HepG2 (cell line): ENCODE data around the gene NEAT1. TPM values are rescaled to one million over a fixed set of nuclear protein-coding genes. Genes with fewer than 3 reads are reported as not detected.

ENCODE experiments used
- FOXP1 ChIP-seq, 2 experiments: fragments of 450-650 bp in 1 of 2; IDR thresholded peaks; 2 replicates each; pipeline ENCODE4 v1.6.1; 2017 to 2018; ENCODE audit warnings: antibody characterized with exemption in 1 of 2
- JUND ChIP-seq: sonication (generic); formaldehyde crosslinking; IDR thresholded peaks from 2 replicates; pipeline ENCODE4 v1.8.0; 2022; ENCODE audit warnings: mild to moderate bottlenecking, missing genetic modification reagents
- KAT7 ChIP-seq: IDR thresholded peaks from 2 replicates; pipeline ENCODE4 v1.6.1; 2018; ENCODE audit warnings: borderline replicate concordance, missing compliant biosample characterization
- MLXIP ChIP-seq: sonication (generic); formaldehyde crosslinking; IDR thresholded peaks from 2 replicates; pipeline ENCODE4 v1.9.0; 2021; ENCODE audit warnings: missing genetic modification reagents, borderline replicate concordance
- NFE2L2 ChIP-seq: fragments of 150-350 bp; IDR thresholded peaks from 2 replicates; pipeline ENCODE4 v1.6.1; 2014; ENCODE audit warnings: low read length
- NR2F6 ChIP-seq, 2 experiments: IDR thresholded peaks; 2 replicates each; pipeline ENCODE4 v1.6.1; 2016; ENCODE audit warnings: antibody characterized with exemption in 1 of 2, mild to moderate bottlenecking in 1 of 2
- PAWR ChIP-seq: sonication (generic); formaldehyde crosslinking; IDR thresholded peaks from 2 replicates; pipeline ENCODE4 v1.4.0; 2020; ENCODE audit warnings: missing genetic modification reagents, mild to moderate bottlenecking, borderline replicate concordance
- POLR2A ChIP-seq, 2 experiments: IDR thresholded peaks; 2 replicates each; pipeline ENCODE4 v1.6.1; 2011; ENCODE audit warnings: low read depth in 2 of 2, low read length in 2 of 2, mild to moderate bottlenecking in 1 of 2, moderate library complexity in 1 of 2; ENCODE audit not compliant: insufficient read depth in 1 of 2
- PRDM15 ChIP-seq: sonication (generic); formaldehyde crosslinking; IDR thresholded peaks from 2 replicates; pipeline ENCODE4 v1.4.0; 2020; ENCODE audit warnings: missing genetic modification reagents
- RXRB ChIP-seq: IDR thresholded peaks from 2 replicates; pipeline ENCODE4 v1.6.1; 2016; ENCODE audit warnings: borderline replicate concordance, missing genetic modification reagents, missing compliant biosample characterization
- SNAPC5 ChIP-seq: sonication (generic); formaldehyde crosslinking; IDR thresholded peaks from 2 replicates; pipeline ENCODE4 v1.8.1; 2023; ENCODE audit warnings: mild to moderate bottlenecking, missing genetic modification reagents, borderline replicate concordance
- SNRNP70 ChIP-seq: fragments of 200-400 bp; formaldehyde crosslinking; IDR thresholded peaks from 2 replicates; pipeline ENCODE4 v1.6.1; 2017; ENCODE audit warnings: mild to moderate bottlenecking, low read depth, low read length, moderate library complexity
- SP4 ChIP-seq: sonication (generic); formaldehyde crosslinking; IDR thresholded peaks from 2 replicates; pipeline ENCODE4 v1.8.1; 2023; ENCODE audit warnings: mild to moderate bottlenecking, missing genetic modification reagents
- TERF1 ChIP-seq: sonication (generic); formaldehyde crosslinking; IDR thresholded peaks from 2 replicates; pipeline ENCODE4 v1.8.0; 2022; ENCODE audit warnings: mild to moderate bottlenecking, missing genetic modification reagents, moderate library complexity
- YEATS4 ChIP-seq: sonication (generic); formaldehyde crosslinking; IDR thresholded peaks from 2 replicates; pipeline ENCODE4 v1.4.0; 2020; ENCODE audit warnings: missing genetic modification reagents, borderline replicate concordance
- ZC3H4 ChIP-seq: sonication (generic); formaldehyde crosslinking; IDR thresholded peaks from 2 replicates; pipeline ENCODE4 v1.4.0; 2020; ENCODE audit warnings: missing genetic modification reagents, borderline replicate concordance
- ZNF20 ChIP-seq: sonication (generic); formaldehyde crosslinking; IDR thresholded peaks from 2 replicates; pipeline ENCODE4 v1.4.0; 2020; ENCODE audit warnings: mild to moderate bottlenecking, moderate library complexity, missing genetic modification reagents
- ZNF3 ChIP-seq: IDR thresholded peaks from 2 replicates; pipeline ENCODE4 v1.7.0; 2017; ENCODE audit warnings: inconsistent platforms
- ZNF441 ChIP-seq: sonication (generic); formaldehyde crosslinking; IDR thresholded peaks from 2 replicates; pipeline ENCODE4 v1.7.0; 2021; ENCODE audit warnings: missing genetic modification reagents, borderline replicate concordance
- ZNF501 ChIP-seq: sonication (generic); formaldehyde crosslinking; IDR thresholded peaks from 2 replicates; pipeline ENCODE4 v1.5.1; 2020; ENCODE audit warnings: mild to moderate bottlenecking, moderate library complexity, missing genetic modification reagents
- ZNF569 ChIP-seq: sonication (generic); formaldehyde crosslinking; IDR thresholded peaks from 2 replicates; pipeline ENCODE4 v1.5.0; 2020; ENCODE audit warnings: mild to moderate bottlenecking, missing genetic modification reagents, moderate library complexity, borderline replicate concordance
- ZNF740 ChIP-seq: sonication (generic); formaldehyde crosslinking; IDR thresholded peaks from 2 replicates; pipeline ENCODE4 v1.4.0; 2020; ENCODE audit warnings: missing genetic modification reagents
- ZNF878 ChIP-seq: sonication (generic); formaldehyde crosslinking; IDR thresholded peaks from 2 replicates; pipeline ENCODE4 v1.8.1; 2023; ENCODE audit warnings: mild to moderate bottlenecking, missing genetic modification reagents, moderate library complexity
- polyA plus RNA-seq, 8 experiments: library from polyadenylated mRNA; depleted of rRNA in 3 of 8; stranded (reverse) in 7 of 8; unstranded in 1 of 8; fragments of >200 nt; fragmentation: Illumina TruSeq in 4 of 8; extraction: Trizol in 4 of 8; gene quantifications; 2 replicates each; pipeline versions ENCODE4 v1.2.1 to v1.2.3, GENCODE V29; 2011 to 2016; ENCODE audit warnings: low read depth in 4 of 8, missing spikeins in 1 of 8, mixed read lengths in 1 of 8; ENCODE audit not compliant: insufficient read depth in 1 of 8
- total RNA-seq, 5 experiments: library from RNA; depleted of rRNA; stranded (reverse); fragments of >200 nt; fragmentation: Illumina TruSeq; extraction: Trizol; gene quantifications; 2 replicates each; pipeline ENCODE4 v1.2.3, GENCODE V29; 2016; ENCODE audit warnings: low read depth in 1 of 5

The NEAT1 gene
- total and polyA plus RNA-seq, 2 of the 13 experiments (the other 11 are each of a cell fraction or from before 2014, with no cell fraction given): 20.5 to 41.2 TPM

GRCh38 chr11:65417702-65418430 lies 4.7 kb upstream of the NEAT1 start (continued):
- TF ChIP-seq ZNF878 (CRISPR knock-in tag): no peak
- peak; percentile 30; the same call in 1 of the 2 replicates for TF ChIP-seq ZC3H4 (CRISPR knock-in tag)
- TF ChIP-seq KAT7 (CRISPR knock-in tag): 0 out of 2 replicates have a peak, but pooled peaks have one; percentile 7
- TF ChIP-seq RXRB: no peak
- no peak for TF ChIP-seq SNRNP70
- TF ChIP-seq SP4 (CRISPR knock-in tag): no peak
- no peak for TF ChIP-seq FOXP1 (IDR thresholded peaks at IDR 0.05)
- no peak for TF ChIP-seq FOXP1 (CRISPR knock-in tag; IDR thresholded peaks at IDR 0.05)
- TF ChIP-seq POLR2A (IDR thresholded peaks at IDR 0.05; ENCODE audit: insufficient read depth in 1 of 2, low read depth in 2 of 2, low read length in 2 of 2): peak in 1 of 2 experiments; percentile 58; a peak in 2 of 4 replicates
- TF ChIP-seq PRDM15 (CRISPR knock-in tag): no peak
- no peak for TF ChIP-seq NR2F6 (IDR thresholded peaks at IDR 0.05)
- TF ChIP-seq NR2F6 (CRISPR knock-in tag; IDR thresholded peaks at IDR 0.05): no peak
- no peak for TF ChIP-seq YEATS4 (CRISPR knock-in tag)
- TF ChIP-seq ZNF569 (CRISPR knock-in tag): no peak
- no peak for TF ChIP-seq PAWR (CRISPR knock-in tag)
- TF ChIP-seq ZNF740 (CRISPR knock-in tag): no peak
- no peak for TF ChIP-seq ZNF3
- no peak for TF ChIP-seq SNAPC5 (CRISPR knock-in tag)
- TF ChIP-seq ZNF501 (CRISPR knock-in tag): no peak
- no peak for TF ChIP-seq TERF1 (CRISPR knock-in tag)
- TF ChIP-seq ZNF20 (CRISPR knock-in tag): no peak
- TF ChIP-seq MLXIP (CRISPR knock-in tag): no peak
- TF ChIP-seq ZNF441 (CRISPR knock-in tag): no peak
- no peak for TF ChIP-seq NFE2L2
- TF ChIP-seq JUND (CRISPR knock-in tag): no peak
